Adipocyte (in vitro differentiated cells): ENCODE results near the gene HS6ST1.
A peak's percentile ranks its signal among the peaks of the same experiment; 100 is the strongest.

Source experiments
- DNase-seq: peaks from one replicate; pipeline ENCODE4 v3.0.0-alpha.2; 2015; ENCODE audit warnings: low read depth
- H3K27me3 ChIP-seq: replicated peaks from 2 replicates; pipeline ENCODE4 v1.7.0; 2013; ENCODE audit warnings: mild to moderate bottlenecking, low read length, moderate library complexity; ENCODE audit not compliant: control insufficient read depth, insufficient read depth
- H3K36me3 ChIP-seq: 2 replicates; pipeline ENCODE4 v1.7.0; 2013; ENCODE audit warnings: low read length, mild to moderate bottlenecking, moderate library complexity; ENCODE audit not compliant: control insufficient read depth, insufficient read depth, severe bottlenecking
- H3K4me1 ChIP-seq: 2 replicates; pipeline ENCODE4 v1.7.0; 2013; ENCODE audit warnings: mild to moderate bottlenecking, low read length, moderate library complexity; ENCODE audit not compliant: control insufficient read depth, insufficient read depth
- H3K4me3 ChIP-seq: 2 replicates; pipeline ENCODE4 v1.7.0; 2013; ENCODE audit warnings: mild to moderate bottlenecking, low read length, moderate library complexity
- H3K9ac ChIP-seq: 2 replicates; pipeline ENCODE4 v1.7.0; 2013; ENCODE audit warnings: mild to moderate bottlenecking, low read length, moderate library complexity
- H3K9me3 ChIP-seq: 2 replicates; pipeline ENCODE4 v1.7.0; 2013; ENCODE audit warnings: mild to moderate bottlenecking, low read length, moderate library complexity; ENCODE audit not compliant: control insufficient read depth

HS6ST1 gene

GRCh38 chr2:128359841-128360240, 41.2 kb upstream of the HS6ST1 start:
- DNase-seq = no peak
- H3K4me3 ChIP-seq = no peak overlapping the region
- H3K9me3 ChIP-seq = no peaks in the 10 kb centered on the region
- no peaks in the 10 kb centered on the region for H3K27me3 ChIP-seq
- H3K36me3 ChIP-seq = no peaks in the 10 kb centered on the region
- H3K9ac ChIP-seq = no peak overlapping the region
- H3K4me1 ChIP-seq = peaks cover 24% of the 10 kb centered on the region

GRCh38 chr2:128358941-128359731, 40.5 kb upstream of the HS6ST1 start:
- Histone ChIP-seq H3K36me3 (no peaks in the 10 kb centered on the region), H3K4me1 (peaks cover 30% of the 10 kb centered on the region), H3K27me3 (no peaks in the 10 kb centered on the region), H3K9ac (no peak overlapping the region), H3K4me3 (no peak overlapping the region), H3K9me3 (no peaks in the 10 kb centered on the region)
- DNase-seq = no peak

GRCh38 chr2:128357506-128358370, 39.1 kb upstream of the HS6ST1 start:
- Histone ChIP-seq H3K36me3 (no peaks in the 10 kb centered on the region), H3K9me3 (no peaks in the 10 kb centered on the region), H3K4me3 (no peak overlapping the region), H3K4me1 (peaks cover 23% of the 10 kb centered on the region), H3K9ac (no peak overlapping the region), H3K27me3 (no peaks in the 10 kb centered on the region)
- no peak for DNase-seq

GRCh38 chr2:128356127-128356526, 37.5 kb upstream of the HS6ST1 start:
- DNase-seq = no peak
- no peaks in the 10 kb centered on the region for H3K27me3 ChIP-seq
- H3K4me3 ChIP-seq = no peak overlapping the region
- H3K36me3 ChIP-seq = no peaks in the 10 kb centered on the region
- peaks cover 12% of the 10 kb centered on the region for H3K4me1 ChIP-seq
- H3K9ac ChIP-seq = no peak overlapping the region
- H3K9me3 ChIP-seq = peaks cover 10% of the 10 kb centered on the region

GRCh38 chr2:128354726-128355470, 36.2 kb upstream of the HS6ST1 start:
- Histone ChIP-seq H3K4me3 (no peak overlapping the region), H3K36me3 (no peaks in the 10 kb centered on the region), H3K9me3 (peaks cover 10% of the 10 kb centered on the region), H3K4me1 (peaks cover 12% of the 10 kb centered on the region), H3K27me3 (no peaks in the 10 kb centered on the region), H3K9ac (no peak overlapping the region)
- peak; percentile 61 for DNase-seq

GRCh38 chr2:128354161-128354560, 35.5 kb upstream of the HS6ST1 start:
- Histone ChIP-seq H3K4me1 (peaks cover 12% of the 10 kb centered on the region), H3K36me3 (no peaks in the 10 kb centered on the region), H3K4me3 (no peak overlapping the region), H3K9me3 (peaks cover 10% of the 10 kb centered on the region), H3K27me3 (no peaks in the 10 kb centered on the region), H3K9ac (no peak overlapping the region)
- DNase-seq = no peak

GRCh38 chr2:128350736-128351135, 32.1 kb upstream of the HS6ST1 start:
- peaks cover 10% of the 10 kb centered on the region for H3K9me3 ChIP-seq
- no peaks in the 10 kb centered on the region for H3K27me3 ChIP-seq
- no peak overlapping the region for H3K9ac ChIP-seq
- DNase-seq = no peak
- peaks cover 27% of the 10 kb centered on the region for H3K4me1 ChIP-seq
- no peaks in the 10 kb centered on the region for H3K36me3 ChIP-seq
- H3K4me3 ChIP-seq = no peak overlapping the region

GRCh38 chr2:128348701-128349100, 30.0 kb upstream of the HS6ST1 start:
- no peak overlapping the region for H3K4me3 ChIP-seq
- H3K9ac ChIP-seq = peak overlapping the region; percentile 76
- no peaks in the 10 kb centered on the region for H3K36me3 ChIP-seq
- peaks cover 17% of the 10 kb centered on the region for H3K4me1 ChIP-seq
- peaks cover 10% of the 10 kb centered on the region for H3K9me3 ChIP-seq
- no peak for DNase-seq
- no peaks in the 10 kb centered on the region for H3K27me3 ChIP-seq

GRCh38 chr2:128347701-128348539, 29.3 kb upstream of the HS6ST1 start:
- peak overlapping the region; percentile 76 for H3K9ac ChIP-seq
- no peaks in the 10 kb centered on the region for H3K36me3 ChIP-seq
- H3K27me3 ChIP-seq = no peaks in the 10 kb centered on the region
- H3K4me3 ChIP-seq = peak overlapping the region; percentile 55
- DNase-seq = peak; percentile 81
- peaks cover 17% of the 10 kb centered on the region for H3K4me1 ChIP-seq
- H3K9me3 ChIP-seq = peaks cover 10% of the 10 kb centered on the region

- H3K4me3 ChIP-seq = no peak overlapping the region
- peak overlapping the region; percentile 49 for H3K9ac ChIP-seq
- no peak for DNase-seq
- H3K4me1 ChIP-seq = peaks cover 17% of the 10 kb centered on the region
- H3K27me3 ChIP-seq = no peaks in the 10 kb centered on the region
- no peaks in the 10 kb centered on the region for H3K36me3 ChIP-seq
- peaks cover 8% of the 10 kb centered on the region for H3K9me3 ChIP-seq
Measured at GRCh38 chr2:128347171-128347558, 28.5 kb upstream of the HS6ST1 start.
